HG02938 (cell line): Measurements from ENCODE around the gene MUSK.
"Not testable (repeated sequence)": the region's sequence is repeated elsewhere in the genome, so short reads cannot be mapped to it uniquely, and the experiment has no call there.

Experiments used
- ATAC-seq: cut with Tn5 transposase; IDR thresholded peaks from one replicate; pipeline ENCODE4 v1.9.1; 2021; ENCODE audit warnings: mild to moderate bottlenecking, moderate library complexity; ENCODE audit not compliant: unreplicated experiment

MUSK gene

DNA sequence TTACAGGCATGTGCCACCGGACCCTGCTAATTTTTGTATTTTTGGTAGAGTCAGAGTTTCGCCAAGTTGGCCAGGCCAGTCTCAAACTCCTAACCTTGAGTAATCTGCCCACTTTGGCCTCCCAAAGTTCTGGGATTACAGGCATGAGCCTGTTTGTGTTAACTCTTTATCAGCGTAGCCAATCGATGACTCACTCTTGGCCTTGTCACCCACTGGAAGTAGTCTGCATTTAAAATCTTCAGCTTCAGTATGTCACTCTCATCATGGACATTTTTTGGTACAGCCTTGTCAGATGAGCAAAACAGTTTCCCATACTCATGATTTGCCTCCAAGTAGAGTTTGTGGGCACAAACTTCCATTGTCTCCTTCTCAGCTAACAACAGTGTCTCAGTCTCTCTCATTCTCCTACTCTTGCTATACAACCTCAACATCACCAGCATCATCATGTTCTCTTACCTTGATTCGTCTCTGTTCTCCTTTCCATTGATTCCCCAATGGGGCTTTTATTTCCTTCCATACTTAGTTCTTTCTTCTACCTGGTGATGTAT, 22.5 kb downstream of the MUSK start:
- no peak for ATAC-seq

GRCh38 chr9:110695846-110696245, 27.3 kb downstream of the MUSK start:
- not testable (repeated sequence) for ATAC-seq

- ATAC-seq = no peak
These were observed 32.4 kb downstream of the MUSK start for GRCh38 chr9:110700953-110701352.

- ATAC-seq = no peak
These were observed 35.1 kb downstream of the MUSK start for GRCh38 chr9:110703669-110704068.

GRCh38 chr9:110707419-110707818, 38.8 kb downstream of the MUSK start:
- ATAC-seq = no peak

GRCh38 chr9:110710420-110710819, 41.8 kb downstream of the MUSK start:
- no peak for ATAC-seq

- ATAC-seq = no peak
These were observed 44.4 kb downstream of the MUSK start for GRCh38 chr9:110712955-110713354.

- no peak for ATAC-seq
These were observed 45.7 kb downstream of the MUSK start for GRCh38 chr9:110714314-110714713.

DNA sequence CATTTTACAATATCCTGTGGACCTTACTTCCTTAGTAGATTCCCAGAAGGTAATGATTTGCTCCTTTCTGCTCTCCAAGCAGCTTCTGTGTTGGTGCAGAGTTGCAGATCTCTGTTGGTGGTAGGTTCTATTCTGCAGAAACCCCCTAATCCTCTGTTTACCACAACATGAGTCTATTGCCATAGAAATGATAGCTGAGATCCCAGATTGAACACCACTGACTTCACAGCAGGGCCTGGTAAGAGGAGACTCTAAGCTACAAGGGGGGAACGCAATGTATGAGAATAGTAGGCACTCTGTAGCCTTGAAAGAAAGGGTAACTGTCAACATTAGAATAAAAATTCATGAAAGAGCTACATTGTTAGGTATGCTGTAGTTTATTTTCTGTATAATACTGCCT, 59.5 kb downstream of the MUSK start:
- no peak for ATAC-seq

- ATAC-seq = no peak
These were observed 61.0 kb downstream of the MUSK start for GRCh38 chr9:110729641-110730040.

- ATAC-seq = no peak
These were observed 62.9 kb downstream of the MUSK start for GRCh38 chr9:110731437-110732028.

- no peak for ATAC-seq
These were observed 70.4 kb downstream of the MUSK start for GRCh38 chr9:110738982-110739381.

GRCh38 chr9:110742741-110743371, 74.3 kb downstream of the MUSK start:
- no peak for ATAC-seq

DNA sequence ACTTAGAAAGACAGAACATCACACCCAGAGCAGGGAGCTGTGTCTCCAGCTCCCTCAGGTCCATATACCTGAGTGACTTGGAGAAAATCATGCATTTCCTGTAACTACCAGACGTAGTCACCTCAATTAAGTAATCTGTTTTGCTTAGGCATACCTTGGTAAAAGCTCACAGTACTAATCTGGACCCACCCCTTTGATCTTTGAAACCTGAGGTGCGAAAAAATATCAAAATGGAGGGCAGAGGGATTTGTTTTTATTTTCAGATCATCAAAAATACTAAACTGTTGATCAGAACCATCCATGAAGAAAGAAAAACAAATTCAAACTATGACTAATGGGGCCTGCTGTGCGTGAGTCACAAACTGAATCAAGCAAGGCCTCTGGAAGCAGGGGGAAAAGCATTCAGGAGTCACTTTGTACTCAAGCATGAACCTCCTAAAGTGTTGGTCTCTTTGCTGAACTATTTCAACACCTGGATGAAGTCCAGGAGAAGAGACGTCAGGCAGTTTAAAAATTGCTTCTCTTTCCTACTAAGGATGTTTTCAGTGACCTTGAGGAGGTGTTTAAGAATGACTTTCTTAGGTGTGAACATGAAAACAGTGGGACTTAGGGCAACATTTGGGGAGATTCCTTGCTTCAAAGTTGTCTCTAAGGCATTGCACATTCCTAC, 76.3 kb downstream of the MUSK start:
- no peak for ATAC-seq

- no peak for ATAC-seq
These were observed 77.1 kb downstream of the MUSK start for GRCh38 chr9:110745676-110746075.

DNA sequence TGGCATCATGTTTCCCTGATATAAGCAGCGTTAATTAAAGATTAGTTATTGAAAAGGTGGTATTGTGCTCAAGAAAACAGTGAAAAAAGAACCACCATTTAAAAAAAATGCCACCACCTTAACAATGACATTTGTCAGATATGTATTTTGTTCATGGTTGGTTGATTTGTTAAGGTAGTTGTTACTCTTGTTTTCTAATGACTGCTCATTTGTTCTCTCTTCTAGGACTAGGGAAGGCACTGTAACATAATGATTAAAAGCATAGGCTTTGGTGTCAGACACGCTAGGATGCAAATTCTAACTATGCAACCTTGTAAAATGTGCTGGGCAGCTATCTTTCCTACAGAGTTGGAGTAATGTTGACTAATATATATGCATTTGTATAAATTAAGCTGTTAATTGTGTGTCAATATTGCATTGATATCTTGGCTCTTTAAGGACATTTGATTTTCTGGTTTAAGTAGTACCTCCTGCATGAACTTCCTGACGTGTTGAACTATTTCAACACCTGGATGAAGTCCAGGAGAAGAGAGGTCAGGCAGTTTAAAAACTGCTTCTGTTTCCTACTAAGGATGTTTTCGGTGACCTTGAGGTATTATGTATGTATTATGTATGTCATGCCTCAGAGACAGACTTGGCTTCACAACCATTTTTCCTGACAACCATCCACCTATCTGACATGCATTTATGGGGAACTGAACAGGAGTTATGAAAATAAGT, 77.8 kb downstream of the MUSK start:
- no peak for ATAC-seq

- ATAC-seq = no peak
These were observed 79.8 kb downstream of the MUSK start for GRCh38 chr9:110748251-110748893.

DNA sequence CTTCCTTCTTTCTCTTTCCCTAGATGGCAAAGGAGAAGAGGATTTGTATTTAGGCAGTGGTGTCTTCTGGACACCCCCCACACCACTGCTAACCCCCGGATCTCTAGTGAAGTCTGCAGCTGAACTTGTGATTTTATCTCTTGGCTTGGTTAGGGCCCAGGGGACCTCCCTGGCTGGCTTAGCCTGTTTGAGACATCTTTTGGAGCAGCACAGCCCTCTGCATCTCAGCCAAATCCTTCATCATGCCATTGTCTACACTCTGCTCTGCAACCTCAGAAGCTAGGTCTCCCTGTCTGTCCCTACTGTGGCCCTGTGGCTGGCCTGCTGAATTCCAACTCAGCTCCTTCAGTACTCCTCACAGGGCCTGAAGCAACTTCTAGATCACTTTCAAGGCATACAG, 81.7 kb downstream of the MUSK start:
- ATAC-seq = no peak

DNA sequence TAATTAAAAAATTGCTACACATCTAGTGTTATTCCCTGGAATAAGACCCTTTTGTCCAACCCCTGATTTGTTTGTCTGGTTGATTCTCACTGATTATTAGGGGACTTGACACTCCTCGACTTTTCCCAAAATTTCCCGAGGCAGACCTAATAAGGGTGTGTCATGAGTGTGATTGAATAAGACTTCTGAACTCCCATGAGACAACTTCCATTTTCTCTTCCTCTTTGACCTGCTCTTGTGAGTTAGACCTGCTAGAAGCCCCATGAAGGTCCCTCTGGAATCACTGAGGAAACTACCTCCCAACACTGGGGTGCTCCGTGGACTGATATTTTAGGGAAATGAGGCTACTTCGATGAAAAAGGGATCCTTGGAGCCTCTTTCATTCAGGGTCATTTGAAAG, 83.4 kb downstream of the MUSK start:
- no peak for ATAC-seq

DNA sequence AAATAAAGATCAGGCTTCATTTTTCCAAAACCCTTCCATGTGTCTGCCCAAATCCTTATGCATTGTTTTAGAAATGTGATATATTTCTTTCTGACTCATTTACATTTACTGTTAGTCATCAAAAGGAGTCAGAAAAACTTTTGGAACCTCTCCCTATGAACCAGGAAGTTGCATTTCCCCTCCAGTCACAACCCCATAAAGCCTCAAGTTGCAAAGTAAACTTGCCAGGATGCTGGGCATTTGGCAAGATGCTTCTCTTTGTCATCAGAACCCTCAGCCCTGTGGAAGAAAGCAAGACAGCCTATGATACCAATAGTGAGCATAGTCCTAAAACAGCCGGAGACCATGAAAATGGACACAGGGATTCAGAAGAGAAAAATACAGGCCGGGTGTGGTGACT, 84.2 kb downstream of the MUSK start:
- ATAC-seq = no peak

DNA sequence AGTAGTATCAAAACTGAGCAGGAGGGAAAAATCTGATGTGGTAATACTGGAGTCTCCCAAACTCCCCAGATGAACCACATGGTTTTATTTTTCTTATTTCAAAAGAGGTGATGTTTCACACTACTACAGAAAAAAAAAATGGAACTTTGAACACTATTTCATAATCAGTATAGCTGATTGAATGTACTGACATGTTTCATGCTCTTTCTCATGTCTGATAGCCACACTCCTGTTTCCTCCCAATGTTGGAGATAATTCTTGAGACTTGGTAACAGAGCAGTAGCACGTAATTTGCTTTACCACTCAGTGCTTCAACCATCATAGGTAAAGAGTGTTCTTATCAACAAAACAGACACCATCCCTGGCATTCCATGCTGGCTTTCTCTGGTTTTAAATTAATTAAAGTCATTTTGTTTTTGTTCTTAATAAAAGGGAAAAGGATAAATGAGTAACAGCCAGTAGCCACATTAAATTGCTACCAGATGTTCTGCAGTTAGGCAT, 85.2 kb downstream of the MUSK start:
- ATAC-seq = no peak
